Measurements from ENCODE around the gene CYP4F8. TPM values are rescaled to one million over a fixed set of nuclear protein-coding genes. Genes with fewer than 3 reads are reported as not detected.

The CYP4F8 gene
- total RNA-seq, 1 experiment from 2014 or later = not detected

DNA sequence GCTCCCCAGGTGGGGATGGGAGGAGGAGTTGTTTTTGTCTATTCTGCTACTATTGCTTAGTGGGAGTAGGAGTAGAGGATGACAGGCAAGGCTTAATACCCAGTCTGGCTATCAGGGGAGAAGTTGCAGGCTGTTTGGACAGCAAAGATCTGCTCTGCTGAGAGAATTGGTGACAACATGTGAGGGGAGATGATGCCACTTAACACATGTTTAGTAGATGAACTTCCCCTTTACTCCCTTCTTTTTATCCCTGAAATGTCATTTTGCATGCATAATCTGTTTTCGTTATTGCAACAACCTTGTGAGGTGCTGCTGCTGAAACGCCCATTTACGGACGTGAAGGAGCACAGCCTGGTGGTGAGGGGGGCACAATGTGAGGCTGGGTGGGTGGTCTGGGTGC lies 54.9 kb downstream of the CYP4F8 start:
- Mint-ChIP-seq H3K36me3 (peaks cover 29% of the 10 kb centered on the region), H3K9me3 (peaks cover 28% of the 10 kb centered on the region), H3K4me1 (no peaks in the 10 kb centered on the region), H3K27me3 (ENCODE audit: low read depth) (peaks cover 5% of the 10 kb centered on the region), H3K27ac (no peak overlapping the region), H3K4me3 (no peak overlapping the region)
- no peak for DNase-seq (ENCODE audit: low spot score)
- TF ChIP-seq FOXJ3 (CRISPR knock-in tag; IDR thresholded peaks at IDR 0.05; ENCODE audit: borderline replicate concordance) (no peak), SMAD3 (CRISPR knock-in tag; IDR thresholded peaks at IDR 0.05; ENCODE audit: borderline replicate concordance) (no peak), CREM (CRISPR knock-in tag; IDR thresholded peaks at IDR 0.05) (no peak), NFATC4 (CRISPR knock-in tag; IDR thresholded peaks at IDR 0.05) (no peak), NFE2L1 (CRISPR knock-in tag; IDR thresholded peaks at IDR 0.05) (no peak), ATF1 (CRISPR knock-in tag; IDR thresholded peaks at IDR 0.05) (no peak), ETV6 (CRISPR knock-in tag; IDR thresholded peaks at IDR 0.05) (no peak), MYBL2 (CRISPR knock-in tag; IDR thresholded peaks at IDR 0.05) (no peak), FOXK1 (CRISPR knock-in tag; IDR thresholded peaks at IDR 0.05) (no peak), MLX (CRISPR knock-in tag; IDR thresholded peaks at IDR 0.05) (no peak), NR1H2 (CRISPR knock-in tag; IDR thresholded peaks at IDR 0.05) (no peak)
- TF ChIP-seq, protein P1, sequence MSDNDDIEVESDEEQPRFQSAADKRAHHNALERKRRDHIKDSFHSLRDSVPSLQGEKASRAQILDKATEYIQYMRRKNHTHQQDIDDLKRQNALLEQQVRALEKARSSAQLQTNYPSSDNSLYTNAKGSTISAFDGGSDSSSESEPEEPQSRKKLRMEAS (CRISPR knock-in tag; IDR thresholded peaks at IDR 0.05) = no peak
- TF ChIP-seq, protein P2, sequence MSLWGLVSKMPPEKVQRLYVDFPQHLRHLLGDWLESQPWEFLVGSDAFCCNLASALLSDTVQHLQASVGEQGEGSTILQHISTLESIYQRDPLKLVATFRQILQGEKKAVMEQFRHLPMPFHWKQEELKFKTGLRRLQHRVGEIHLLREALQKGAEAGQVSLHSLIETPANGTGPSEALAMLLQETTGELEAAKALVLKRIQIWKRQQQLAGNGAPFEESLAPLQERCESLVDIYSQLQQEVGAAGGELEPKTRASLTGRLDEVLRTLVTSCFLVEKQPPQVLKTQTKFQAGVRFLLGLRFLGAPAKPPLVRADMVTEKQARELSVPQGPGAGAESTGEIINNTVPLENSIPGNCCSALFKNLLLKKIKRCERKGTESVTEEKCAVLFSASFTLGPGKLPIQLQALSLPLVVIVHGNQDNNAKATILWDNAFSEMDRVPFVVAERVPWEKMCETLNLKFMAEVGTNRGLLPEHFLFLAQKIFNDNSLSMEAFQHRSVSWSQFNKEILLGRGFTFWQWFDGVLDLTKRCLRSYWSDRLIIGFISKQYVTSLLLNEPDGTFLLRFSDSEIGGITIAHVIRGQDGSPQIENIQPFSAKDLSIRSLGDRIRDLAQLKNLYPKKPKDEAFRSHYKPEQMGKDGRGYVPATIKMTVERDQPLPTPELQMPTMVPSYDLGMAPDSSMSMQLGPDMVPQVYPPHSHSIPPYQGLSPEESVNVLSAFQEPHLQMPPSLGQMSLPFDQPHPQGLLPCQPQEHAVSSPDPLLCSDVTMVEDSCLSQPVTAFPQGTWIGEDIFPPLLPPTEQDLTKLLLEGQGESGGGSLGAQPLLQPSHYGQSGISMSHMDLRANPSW (CRISPR knock-in tag; conservative IDR thresholded peaks at IDR 0.05; ENCODE audit: low read depth) = no peak
- ChIA-PET POLR2A (no interaction called here), CTCF (no interaction called here)
- no peak for ATAC-seq

GRCh38 chr19:15671237-15671821 lies 56.3 kb downstream of the CYP4F8 start:
- Mint-ChIP-seq H3K27ac (no peak overlapping the region), H3K4me3 (no peak overlapping the region), H3K4me1 (no peaks in the 10 kb centered on the region), H3K27me3 (ENCODE audit: low read depth) (peaks cover 5% of the 10 kb centered on the region), H3K9me3 (peaks cover 40% of the 10 kb centered on the region), H3K36me3 (peaks cover 27% of the 10 kb centered on the region)
- no peak for ATAC-seq
- TF ChIP-seq FOXK1 (CRISPR knock-in tag; IDR thresholded peaks at IDR 0.05) (no peak), RELA (CRISPR knock-in tag; IDR thresholded peaks at IDR 0.05; ENCODE audit: borderline replicate concordance) (no peak), TCF7 (CRISPR knock-in tag; IDR thresholded peaks at IDR 0.05; ENCODE audit: low read depth) (no peak), AR (CRISPR knock-in tag; IDR thresholded peaks at IDR 0.05) (no peak), CDX4 (CRISPR knock-in tag; IDR thresholded peaks at IDR 0.05; ENCODE audit: borderline replicate concordance) (no peak), ZBTB43 (CRISPR knock-in tag; IDR thresholded peaks at IDR 0.05) (no peak), ESRRA (CRISPR knock-in tag; IDR thresholded peaks at IDR 0.05; ENCODE audit: borderline replicate concordance) (no peak), TP53 (CRISPR knock-in tag; IDR thresholded peaks at IDR 0.05) (no peak), RORB (CRISPR knock-in tag; IDR thresholded peaks at IDR 0.05) (no peak), SMAD3 (CRISPR knock-in tag; IDR thresholded peaks at IDR 0.05; ENCODE audit: borderline replicate concordance) (no peak)
- CTCF ChIA-PET = no interaction called here
- no peak for DNase-seq (ENCODE audit: low spot score)
- POLR2A ChIA-PET = no interaction called here

Measured in WTC11 (cell line).